Fibroblast of skin of abdomen (primary cell): ENCODE data around the gene ANXA2R.
"Not testable (repeated sequence)": the region's sequence is repeated elsewhere in the genome, so short reads cannot be mapped to it uniquely, and the experiment has no call there.

Experiments used
- DNase-seq: peaks from one replicate; pipeline ENCODE4 v3.0.0-alpha.2; 2013

Gene ANXA2R

GRCh38 chr5:43060020-43060419 is 19.9 kb upstream of the ANXA2R start:
- DNase-seq, result not testable (repeated sequence)

GRCh38 chr5:43055098-43055497 is 15.0 kb upstream of the ANXA2R start:
- DNase-seq, result not testable (repeated sequence)

DNA sequence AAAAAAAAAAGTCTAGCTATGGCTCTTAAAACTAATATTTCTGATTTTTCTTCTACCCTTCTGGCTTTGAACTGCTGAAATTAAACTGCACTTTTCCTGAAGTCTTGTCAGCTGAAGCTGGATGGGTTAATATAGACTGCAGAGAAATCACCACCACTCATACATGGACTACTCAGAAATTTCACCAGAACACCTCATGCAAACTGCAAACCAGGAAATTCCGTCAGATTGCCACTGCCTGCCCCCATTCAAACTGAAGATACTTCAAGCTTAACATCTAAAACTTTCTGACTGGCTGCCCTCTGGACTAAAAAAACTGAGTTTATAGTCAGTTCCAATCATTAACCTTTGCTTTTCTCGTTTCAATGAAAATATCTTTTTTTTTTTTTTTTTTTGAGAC is 11.6 kb upstream of the ANXA2R start:
- DNase-seq, result no peak

DNA sequence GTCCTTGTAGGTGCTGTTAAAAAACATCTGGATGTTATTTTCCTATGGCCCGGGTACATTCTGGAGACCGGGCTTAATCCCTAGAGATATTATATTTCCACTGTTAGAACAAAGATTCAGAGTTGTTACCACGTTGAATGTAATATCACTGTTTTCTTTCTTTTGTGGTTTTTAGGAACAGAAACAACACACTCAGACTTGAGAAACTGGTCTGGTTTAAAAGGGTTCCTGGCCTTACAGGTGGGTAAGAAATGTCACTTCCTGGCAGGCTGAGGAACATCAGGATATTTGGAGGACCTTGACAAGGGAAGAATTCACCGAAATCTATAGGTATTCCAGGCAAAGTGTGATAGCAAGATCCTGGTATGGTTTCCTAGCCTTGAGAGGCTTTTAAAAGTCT is 10.3 kb upstream of the ANXA2R start:
- no peak for DNase-seq

GRCh38 chr5:43049236-43049635 is 9.1 kb upstream of the ANXA2R start:
- no peak for DNase-seq

- no peak for DNase-seq
These were observed 6.4 kb upstream of the ANXA2R start for GRCh38 chr5:43046474-43046873.

- DNase-seq, result no peak
These were observed 5.1 kb upstream of the ANXA2R start for GRCh38 chr5:43045236-43045635.

DNA sequence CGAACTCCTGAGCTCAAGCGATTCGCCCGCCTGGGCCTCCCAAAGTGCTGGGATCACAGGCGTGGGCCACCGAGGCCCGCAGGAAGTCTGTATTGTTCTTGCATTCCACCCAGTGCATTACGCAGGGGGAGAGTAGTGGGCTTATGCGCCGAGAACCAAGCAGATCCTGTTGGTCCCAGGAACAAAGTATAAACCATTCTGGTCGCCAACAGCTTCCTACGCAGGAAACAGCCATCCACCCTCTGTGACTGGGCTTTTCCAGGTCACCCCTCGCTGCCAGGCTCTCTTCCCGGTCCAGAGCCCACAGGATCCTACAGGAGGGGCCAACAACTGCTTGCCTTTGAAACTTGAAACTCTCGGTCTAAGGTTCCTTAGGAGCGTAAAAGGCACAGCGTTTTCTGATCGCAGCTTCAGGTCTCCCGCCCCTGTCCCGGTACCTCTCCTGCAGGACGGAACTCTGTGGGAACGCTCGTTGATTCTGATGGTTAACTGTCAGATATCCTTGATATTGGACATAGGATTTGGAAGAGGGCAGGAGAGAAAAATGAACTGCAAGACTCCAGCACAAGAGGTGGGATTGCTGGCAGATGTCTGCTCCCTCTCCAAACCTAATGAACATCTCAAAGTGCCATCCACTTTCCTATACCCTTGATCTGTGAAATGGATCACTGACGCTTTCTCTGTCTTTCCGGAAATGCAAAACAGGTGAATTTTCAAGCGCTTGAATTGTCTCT is 4.2 kb upstream of the ANXA2R start:
- DNase-seq, result peak; percentile 45

- no peak for DNase-seq
These were observed 3.3 kb upstream of the ANXA2R start for GRCh38 chr5:43043400-43043756.

DNA sequence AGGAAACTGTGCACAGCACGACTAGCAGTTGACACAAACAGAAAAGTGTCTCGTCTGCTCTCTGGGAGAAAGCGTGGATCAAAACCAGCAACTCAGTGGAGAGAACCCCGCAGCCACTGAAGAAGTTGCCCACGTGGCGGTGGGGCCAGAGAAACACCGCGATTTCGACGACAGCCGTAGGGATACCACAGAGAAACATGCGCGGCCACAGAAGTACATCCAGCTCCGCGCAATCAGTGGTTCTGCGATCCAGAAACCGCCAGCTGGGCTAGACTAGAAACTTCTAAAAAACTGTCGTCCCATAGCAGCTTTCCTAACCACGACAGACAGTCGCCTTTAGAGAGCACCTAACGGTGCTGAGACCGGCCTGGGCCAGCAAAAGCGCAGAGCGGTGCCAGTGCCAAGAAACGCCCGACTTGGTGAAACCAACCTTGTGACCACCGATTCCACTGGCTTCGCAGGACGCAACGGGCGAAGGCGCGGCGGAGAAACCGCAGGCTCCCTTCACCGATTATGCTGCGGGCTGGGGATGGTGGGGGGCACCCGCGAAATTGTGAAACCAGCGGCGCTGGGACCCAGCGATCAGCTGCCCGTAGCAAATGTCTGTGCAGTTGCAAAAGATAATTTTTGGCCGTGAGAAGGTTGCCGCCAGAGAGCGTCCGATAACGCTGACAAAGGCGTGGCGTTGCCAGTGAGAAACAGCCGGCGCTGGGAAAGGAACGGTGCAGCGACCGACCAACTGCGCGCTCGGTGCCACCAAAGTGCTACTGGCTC is 2.7 kb upstream of the ANXA2R start:
- peak; percentile 81 for DNase-seq

DNA sequence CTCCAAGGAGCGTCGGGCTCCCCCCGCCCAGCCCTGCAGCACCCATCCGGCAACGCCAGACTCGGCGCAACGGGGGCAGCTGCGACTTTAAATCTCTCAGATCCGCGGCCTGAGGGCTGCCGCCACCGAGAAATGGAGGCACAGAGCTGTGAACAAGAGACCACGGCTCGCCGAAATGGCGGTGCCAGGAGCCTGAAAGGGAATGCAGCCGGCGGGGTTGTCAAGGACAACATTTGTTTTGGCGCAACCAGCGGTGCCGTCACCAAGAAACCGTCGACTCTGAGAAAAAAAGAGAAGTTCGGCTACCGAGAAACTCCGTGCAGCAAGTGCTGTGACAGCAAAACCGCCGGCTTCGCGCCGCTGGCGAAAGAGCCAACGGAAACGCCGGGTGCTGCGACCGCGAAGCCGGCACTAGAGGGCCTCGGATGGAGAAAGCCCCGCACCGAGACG is 2.1 kb upstream of the ANXA2R start:
- no peak for DNase-seq

GRCh38 chr5:43041669-43042175 is 1.6 kb upstream of the ANXA2R start:
- peak; percentile 73 for DNase-seq

DNA sequence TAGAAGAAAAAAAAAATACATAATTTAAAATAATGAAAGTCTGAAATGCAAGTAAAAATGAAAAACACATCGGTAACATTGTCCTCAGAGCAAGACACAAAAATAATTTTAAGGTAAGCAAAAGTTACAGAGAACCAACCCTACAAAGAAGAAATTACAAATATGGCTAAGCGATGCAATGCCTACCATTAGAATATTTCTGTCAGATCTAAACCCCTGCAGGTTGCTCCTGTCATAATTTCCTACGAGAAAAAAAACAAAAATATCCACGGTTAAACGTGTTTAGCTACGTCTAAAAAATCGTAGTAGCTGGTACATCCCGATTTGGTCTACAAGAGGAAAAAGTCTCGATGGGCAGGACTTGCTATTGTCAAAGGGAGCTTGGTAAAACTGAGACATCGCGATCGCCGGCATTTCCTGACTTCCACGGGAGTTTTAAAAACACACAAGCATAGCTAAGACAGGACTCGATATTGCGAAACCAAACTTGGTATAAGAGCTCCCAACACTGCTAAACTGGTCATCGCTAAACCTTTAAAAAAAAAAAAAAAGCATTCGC is 1.1 kb upstream of the ANXA2R start:
- peak; percentile 69 for DNase-seq

GRCh38 chr5:43039471-43040286 is 440 bp downstream of the ANXA2R start:
- peak; percentile 88 for DNase-seq

DNA sequence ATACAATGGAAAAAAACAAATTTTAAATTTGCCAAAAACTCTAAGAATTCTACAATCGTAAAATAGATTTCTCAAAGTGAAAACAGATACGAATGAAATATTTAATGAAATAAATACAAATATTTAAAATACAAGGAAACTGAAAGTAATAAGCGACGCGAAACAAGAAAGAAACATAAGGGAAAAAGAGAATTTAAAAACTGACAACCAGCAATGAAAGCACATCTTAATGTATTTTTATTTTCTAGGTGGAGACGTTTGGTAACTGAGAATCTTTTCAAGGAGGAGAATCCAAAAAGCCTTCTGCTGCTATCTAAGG is 1.0 kb downstream of the ANXA2R start:
- no peak for DNase-seq

GRCh38 chr5:43038496-43038989 is 1.6 kb downstream of the ANXA2R start:
- peak; percentile 63 for DNase-seq

DNA sequence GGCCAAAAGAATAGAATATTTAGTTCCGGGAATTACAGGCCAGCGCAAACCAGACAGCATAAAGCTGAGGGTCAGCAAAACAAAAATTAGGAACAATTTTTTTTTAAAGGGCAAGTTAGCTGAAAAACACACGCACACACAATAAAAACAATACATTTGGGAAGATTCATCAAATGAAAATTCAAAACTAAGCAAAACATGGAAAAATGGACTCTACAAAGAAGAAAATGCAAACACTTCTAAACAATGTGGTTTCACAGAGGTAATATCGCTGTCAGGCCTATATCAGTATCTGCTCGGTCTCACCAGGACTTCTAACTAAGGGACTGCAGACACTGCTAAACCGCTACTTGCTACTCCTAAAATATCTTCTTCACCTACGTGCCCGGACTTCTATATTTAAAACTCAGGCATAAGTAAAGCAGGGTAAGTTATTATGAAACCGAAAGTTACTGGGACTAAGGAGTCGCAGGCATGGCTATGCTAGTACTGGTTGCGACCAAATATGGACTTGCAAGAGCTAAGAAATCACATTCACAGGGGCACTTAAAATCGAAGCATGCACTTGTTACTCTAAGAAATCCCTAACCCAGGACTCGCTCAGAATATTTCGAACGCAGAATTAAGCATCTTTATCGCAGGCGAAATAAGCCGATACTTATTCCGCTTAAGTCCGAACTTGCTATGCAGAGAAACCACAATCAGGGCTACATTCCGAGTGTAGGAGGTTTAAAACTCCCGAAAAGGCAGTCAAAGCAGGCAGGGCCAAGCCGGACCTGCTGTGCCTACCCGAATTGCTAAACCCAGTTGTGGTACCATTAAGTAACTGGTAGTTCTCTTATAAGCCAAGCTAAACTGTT is 2.3 kb downstream of the ANXA2R start:
- peak; percentile 84 for DNase-seq

- DNase-seq, result peak; percentile 59
These were observed 3.1 kb downstream of the ANXA2R start for GRCh38 chr5:43036856-43037635.

DNA sequence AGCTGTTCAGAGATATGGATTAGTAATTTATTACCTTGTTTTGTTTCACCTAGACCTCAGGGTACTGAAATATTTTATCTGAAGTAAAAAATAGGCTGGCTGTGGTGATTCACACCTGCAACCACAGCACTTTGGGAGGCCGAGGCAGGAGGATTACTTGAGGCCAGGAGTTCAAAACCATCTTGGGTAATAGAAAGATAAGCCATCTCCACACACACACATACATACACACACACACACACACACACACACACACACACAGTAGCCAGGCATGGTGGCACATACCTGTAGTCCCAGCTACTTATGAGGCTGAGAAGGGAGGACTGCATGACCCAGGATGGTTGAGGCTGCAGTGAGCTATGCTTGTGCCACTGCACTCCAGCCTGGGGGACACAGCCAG is 3.7 kb downstream of the ANXA2R start:
- no peak for DNase-seq

DNA sequence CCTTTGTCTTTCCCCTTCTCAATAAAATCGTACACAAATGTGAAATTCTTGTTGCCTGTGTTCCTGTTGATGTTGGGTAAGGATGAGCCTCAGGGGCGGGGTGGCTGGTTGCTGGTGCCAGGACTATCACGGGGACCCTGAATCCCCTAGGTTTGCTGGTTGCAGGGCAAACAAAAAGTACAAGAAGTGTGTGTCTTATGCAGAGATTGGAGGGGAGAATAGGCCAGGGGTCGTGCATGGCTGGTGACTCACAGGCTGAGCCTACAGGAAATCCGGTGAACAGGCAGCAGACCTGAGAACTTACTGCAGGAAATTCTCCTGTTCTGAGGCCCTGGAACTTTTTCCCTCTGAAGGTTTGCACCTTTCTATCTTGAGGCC is 5.5 kb downstream of the ANXA2R start:
- peak; percentile 75 for DNase-seq
